Measurements from ENCODE around the gene MELTF. TPM values are rescaled to one million over a fixed set of nuclear protein-coding genes. Genes with fewer than 3 reads are reported as not detected.

Gene MELTF
- total and polyA plus RNA-seq, 2 of the 13 experiments (the other 11 are each of a cell fraction or from before 2014, with no cell fraction given): 3.2 to 7.5 TPM

- H2AFZ ChIP-seq (ENCODE audit: low read length): no peak overlapping the region
- no peaks in the 10 kb centered on the region for H3K4me1 ChIP-seq (ENCODE audit: insufficient read depth, low read length)
- H3K79me2 ChIP-seq (ENCODE audit: insufficient read depth, low read length): no peaks in the 10 kb centered on the region
- H3K9me3 ChIP-seq (ENCODE audit: low read length): no peaks in the 10 kb centered on the region
- FAIRE-seq: no peak
- POLR2A ChIA-PET: no interaction called here
- CTCF ChIA-PET (ENCODE audit: low intra/inter-chr PET ratio, low total read pairs): no interaction called here
- TF ChIP-seq HOXA7 (CRISPR knock-in tag; IDR thresholded peaks at IDR 0.05): no peak
- peak; percentile 29 for TF ChIP-seq RBM22 (optimal IDR thresholded peaks at IDR 0.05; ENCODE audit: low read length)
- H3K9ac ChIP-seq (ENCODE audit: insufficient read depth, low read depth, low read length): no peak overlapping the region
- no peak overlapping the region for H3K4me2 ChIP-seq (ENCODE audit: low read depth, low read length)
- no peaks in the 10 kb centered on the region for H3K27me3 ChIP-seq (ENCODE audit: control insufficient read depth in 1 of 2, insufficient read depth in 2 of 2, low read length in 2 of 2)
- DNase-seq (ENCODE audit: low spot score): no peak
- H3K4me3 ChIP-seq (replicated peaks in 1 of 3; ENCODE audit: insufficient read depth in 1 of 3, low read depth in 2 of 3, low read length in 3 of 3): no peak overlapping the region
- WGBS (ENCODE audit: low lambda C conversion rate): 87% methylated on average over 14 of the region's 14 CpGs
- intact Hi-C loops (cut with micrococcal nuclease; ENCODE audit: unreplicated experiment) (no loop called here), in situ Hi-C loops (cut with HindIII; ENCODE audit: extremely low pct_ligation_motif_present, low pct_unique_long_range_greater_than_20kb) (no loop called here)
- no TSS peak for BruUV-seq (replicated peaks)
- H3K27ac ChIP-seq (ENCODE audit: extremely low read length, insufficient read depth, low read length): no peak overlapping the region
- H4K20me1 ChIP-seq (ENCODE audit: insufficient read depth, low read length): no peaks in the 10 kb centered on the region
- ATAC-seq: peak; percentile 22; the same call in 2 of the 3 replicates
- H3K36me3 ChIP-seq (replicated peaks in 1 of 2; ENCODE audit: control insufficient read depth in 1 of 2, insufficient read depth in 2 of 2, low read length in 2 of 2): peaks cover 0 to 7% of the 10 kb centered on the region in 2 experiments; a peak in 2 of 5 replicates
These were observed 9.3 kb upstream of the MELTF start for GRCh38 chr3:197038679-197039462.

- intact Hi-C loops (cut with micrococcal nuclease; ENCODE audit: unreplicated experiment): no loop called here
- H3K27ac ChIP-seq (ENCODE audit: extremely low read length, insufficient read depth, low read length): no peak overlapping the region
- ATAC-seq: no peak
- no peak overlapping the region for H2AFZ ChIP-seq (ENCODE audit: low read length)
- 0 out of 5 replicates have a peak, but pooled peaks cover 0 to 4% of the 10 kb centered on the region in 2 experiments for H3K27me3 ChIP-seq (ENCODE audit: control insufficient read depth in 1 of 2, insufficient read depth in 2 of 2, low read length in 2 of 2)
- WGBS (ENCODE audit: low lambda C conversion rate): 50% methylated on average over 3 of the region's 3 CpGs
- H3K4me3 ChIP-seq (replicated peaks in 1 of 3; ENCODE audit: insufficient read depth in 1 of 3, low read depth in 2 of 3, low read length in 3 of 3): no peak overlapping the region
- no peaks in the 10 kb centered on the region for H3K9me3 ChIP-seq (ENCODE audit: low read length)
- H3K79me2 ChIP-seq (ENCODE audit: insufficient read depth, low read length): no peaks in the 10 kb centered on the region
- ChIA-PET CTCF (ENCODE audit: low intra/inter-chr PET ratio, low total read pairs) (no interaction called here), POLR2A (no interaction called here)
- TSS peak; percentile 15 for BruUV-seq (replicated peaks)
- no peak overlapping the region for H3K9ac ChIP-seq (ENCODE audit: insufficient read depth, low read depth, low read length)
- FAIRE-seq: no peak
- no peak overlapping the region for H3K4me2 ChIP-seq (ENCODE audit: low read depth, low read length)
- H3K4me1 ChIP-seq (ENCODE audit: insufficient read depth, low read length): peaks cover 17% of the 10 kb centered on the region
- no peaks in the 10 kb centered on the region; a peak in 1 of 5 replicates for H3K36me3 ChIP-seq (replicated peaks in 1 of 2; ENCODE audit: control insufficient read depth in 1 of 2, insufficient read depth in 2 of 2, low read length in 2 of 2)
- no peaks in the 10 kb centered on the region for H4K20me1 ChIP-seq (ENCODE audit: insufficient read depth, low read length)
- in situ Hi-C loops (cut with HindIII; ENCODE audit: extremely low pct_ligation_motif_present, low pct_unique_long_range_greater_than_20kb): no loop called here
- DNase-seq (ENCODE audit: low spot score): no peak
- TF ChIP-seq ZNF333 (CRISPR knock-in tag; IDR thresholded peaks at IDR 0.05; ENCODE audit: borderline replicate concordance): no peak
- TF ChIP-seq TERF1 (CRISPR knock-in tag; IDR thresholded peaks at IDR 0.05): no peak
- no peak for TF ChIP-seq POLR2AphosphoS2 (IDR thresholded peaks at IDR 0.05; ENCODE audit: low read depth, low read length)
- no peak for TF ChIP-seq CREB1 (IDR thresholded peaks at IDR 0.05)
- no peak for TF ChIP-seq CREB1 (CRISPR knock-in tag; IDR thresholded peaks at IDR 0.05)
- no peak for TF ChIP-seq FLYWCH1 (CRISPR knock-in tag; IDR thresholded peaks at IDR 0.05)
- TF ChIP-seq SSRP1 (CRISPR knock-in tag; IDR thresholded peaks at IDR 0.05): no peak
- no peak for TF ChIP-seq ZNF614 (CRISPR knock-in tag; IDR thresholded peaks at IDR 0.05; ENCODE audit: borderline replicate concordance)
- TF ChIP-seq CREBL2 (CRISPR knock-in tag; IDR thresholded peaks at IDR 0.05; ENCODE audit: borderline replicate concordance): no peak
- no peak for TF ChIP-seq NFAT5 (CRISPR knock-in tag; IDR thresholded peaks at IDR 0.05)
These were observed 6.0 kb upstream of the MELTF start for GRCh38 chr3:197035577-197035976.

All from HepG2 (cell line).